ENCODE measurements around the gene MAPKAP1. TPM values are rescaled to one million over a fixed set of nuclear protein-coding genes. Genes with fewer than 3 reads are reported as not detected.
A peak's percentile ranks its signal among the peaks of the same experiment; 100 is the strongest.

Gene MAPKAP1
- total and polyA plus RNA-seq, 2 of the 13 experiments (the other 11 are each of a cell fraction or from before 2014, with no cell fraction given): 45.0 to 64.3 TPM

- TF ChIP-seq MAFF (IDR thresholded peaks at IDR 0.05; ENCODE audit: low read depth, low read length) (no peak), ZNF83 (CRISPR knock-in tag; IDR thresholded peaks at IDR 0.05; ENCODE audit: borderline replicate concordance) (no peak), NCOA2 (CRISPR knock-in tag; IDR thresholded peaks at IDR 0.05) (no peak), ZNF556 (CRISPR knock-in tag; IDR thresholded peaks at IDR 0.05; ENCODE audit: borderline replicate concordance) (no peak), ZNF274 (CRISPR knock-in tag; IDR thresholded peaks at IDR 0.05) (no peak), ZNF550 (CRISPR knock-in tag; IDR thresholded peaks at IDR 0.05; ENCODE audit: borderline replicate concordance) (no peak), SRF (IDR thresholded peaks at IDR 0.05; ENCODE audit: low read depth, low read length) (no peak), RELA (CRISPR knock-in tag; IDR thresholded peaks at IDR 0.05) (no peak), DPF2 (CRISPR knock-in tag; IDR thresholded peaks at IDR 0.05; ENCODE audit: borderline replicate concordance, low read depth) (no peak), ZNF777 (CRISPR knock-in tag; IDR thresholded peaks at IDR 0.05) (peak; percentile 87), MAX (IDR thresholded peaks at IDR 0.05) (peak; percentile 34), ZNF720 (CRISPR knock-in tag; IDR thresholded peaks at IDR 0.05) (no peak), ATF7-NPFF (CRISPR knock-in tag; IDR thresholded peaks at IDR 0.05; ENCODE audit: low read depth) (no peak; the same call in 1 of the 2 replicates), BCL3 (CRISPR knock-in tag; IDR thresholded peaks at IDR 0.05) (0 out of 2 replicates have a peak, but pooled peaks have one; percentile 22), IKZF1 (IDR thresholded peaks at IDR 0.05) (no peak), ZNF260 (CRISPR knock-in tag; IDR thresholded peaks at IDR 0.05; ENCODE audit: borderline replicate concordance, low read depth) (no peak), HNF1B (CRISPR knock-in tag; IDR thresholded peaks at IDR 0.05) (no peak), MTA3 (CRISPR knock-in tag; IDR thresholded peaks at IDR 0.05) (no peak), ZNF552 (CRISPR knock-in tag; IDR thresholded peaks at IDR 0.05; ENCODE audit: borderline replicate concordance) (no peak)
- TF ChIP-seq, protein P1, sequence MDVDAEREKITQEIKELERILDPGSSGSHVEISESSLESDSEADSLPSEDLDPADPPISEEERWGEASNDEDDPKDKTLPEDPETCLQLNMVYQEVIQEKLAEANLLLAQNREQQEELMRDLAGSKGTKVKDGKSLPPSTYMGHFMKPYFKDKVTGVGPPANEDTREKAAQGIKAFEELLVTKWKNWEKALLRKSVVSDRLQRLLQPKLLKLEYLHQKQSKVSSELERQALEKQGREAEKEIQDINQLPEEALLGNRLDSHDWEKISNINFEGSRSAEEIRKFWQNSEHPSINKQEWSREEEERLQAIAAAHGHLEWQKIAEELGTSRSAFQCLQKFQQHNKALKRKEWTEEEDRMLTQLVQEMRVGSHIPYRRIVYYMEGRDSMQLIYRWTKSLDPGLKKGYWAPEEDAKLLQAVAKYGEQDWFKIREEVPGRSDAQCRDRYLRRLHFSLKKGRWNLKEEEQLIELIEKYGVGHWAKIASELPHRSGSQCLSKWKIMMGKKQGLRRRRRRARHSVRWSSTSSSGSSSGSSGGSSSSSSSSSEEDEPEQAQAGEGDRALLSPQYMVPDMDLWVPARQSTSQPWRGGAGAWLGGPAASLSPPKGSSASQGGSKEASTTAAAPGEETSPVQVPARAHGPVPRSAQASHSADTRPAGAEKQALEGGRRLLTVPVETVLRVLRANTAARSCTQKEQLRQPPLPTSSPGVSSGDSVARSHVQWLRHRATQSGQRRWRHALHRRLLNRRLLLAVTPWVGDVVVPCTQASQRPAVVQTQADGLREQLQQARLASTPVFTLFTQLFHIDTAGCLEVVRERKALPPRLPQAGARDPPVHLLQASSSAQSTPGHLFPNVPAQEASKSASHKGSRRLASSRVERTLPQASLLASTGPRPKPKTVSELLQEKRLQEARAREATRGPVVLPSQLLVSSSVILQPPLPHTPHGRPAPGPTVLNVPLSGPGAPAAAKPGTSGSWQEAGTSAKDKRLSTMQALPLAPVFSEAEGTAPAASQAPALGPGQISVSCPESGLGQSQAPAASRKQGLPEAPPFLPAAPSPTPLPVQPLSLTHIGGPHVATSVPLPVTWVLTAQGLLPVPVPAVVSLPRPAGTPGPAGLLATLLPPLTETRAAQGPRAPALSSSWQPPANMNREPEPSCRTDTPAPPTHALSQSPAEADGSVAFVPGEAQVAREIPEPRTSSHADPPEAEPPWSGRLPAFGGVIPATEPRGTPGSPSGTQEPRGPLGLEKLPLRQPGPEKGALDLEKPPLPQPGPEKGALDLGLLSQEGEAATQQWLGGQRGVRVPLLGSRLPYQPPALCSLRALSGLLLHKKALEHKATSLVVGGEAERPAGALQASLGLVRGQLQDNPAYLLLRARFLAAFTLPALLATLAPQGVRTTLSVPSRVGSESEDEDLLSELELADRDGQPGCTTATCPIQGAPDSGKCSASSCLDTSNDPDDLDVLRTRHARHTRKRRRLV (CRISPR knock-in tag; IDR thresholded peaks at IDR 0.05): no peak
- TF ChIP-seq, protein P2, sequence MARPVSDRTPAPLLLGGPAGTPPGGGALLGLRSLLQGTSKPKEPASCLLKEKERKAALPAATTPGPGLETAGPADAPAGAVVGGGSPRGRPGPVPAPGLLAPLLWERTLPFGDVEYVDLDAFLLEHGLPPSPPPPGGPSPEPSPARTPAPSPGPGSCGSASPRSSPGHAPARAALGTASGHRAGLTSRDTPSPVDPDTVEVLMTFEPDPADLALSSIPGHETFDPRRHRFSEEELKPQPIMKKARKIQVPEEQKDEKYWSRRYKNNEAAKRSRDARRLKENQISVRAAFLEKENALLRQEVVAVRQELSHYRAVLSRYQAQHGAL (CRISPR knock-in tag; IDR thresholded peaks at IDR 0.05; ENCODE audit: not compliant biosample characterization): no peak
These were observed 40.9 kb upstream of the MAPKAP1 start (continued) for GRCh38 chr9:125747765-125748445.

Data from HepG2 (cell line).